H1 (cell line): ENCODE measurements around the gene OTUD3.

ENCODE experiments used
- ASH2L ChIP-seq: fragments of 200-600, 300-600 bp; sonication (generic); IDR thresholded peaks from one replicate; pipeline ENCODE4 v1.7.1; 2017; ENCODE audit warnings: low read length
- CEBPB ChIP-seq: IDR thresholded peaks from 2 replicates; pipeline ENCODE4 v1.6.1; 2012; ENCODE audit warnings: low read depth, low read length
- CREB1 ChIP-seq: IDR thresholded peaks from 2 replicates; pipeline ENCODE4 v1.6.1; 2012; ENCODE audit warnings: inconsistent platforms
- CTCF ChIP-seq, 3 experiments: IDR thresholded peaks; 1 replicate in 2 of 3; 2 replicates in 1 of 3; pipeline versions ENCODE4 v1.5.1 to v1.6.1; 2011; ENCODE audit warnings: low read length in 3 of 3, mild to moderate bottlenecking in 3 of 3, inconsistent platforms in 2 of 3, low read depth in 1 of 3, moderate library complexity in 1 of 3; ENCODE audit not compliant: insufficient read depth in 1 of 3; ENCODE audit errors: control extremely low read depth in 1 of 3
- EP300 ChIP-seq, 2 experiments: IDR thresholded peaks; 1 replicate in 1 of 2; 2 replicates in 1 of 2; pipeline ENCODE4 v1.6.1; 2011 to 2012; ENCODE audit warnings: low read depth in 2 of 2, low read length in 2 of 2, mild to moderate bottlenecking in 2 of 2, borderline replicate concordance in 1 of 2, inconsistent platforms in 1 of 2, moderate library complexity in 1 of 2
- FOSL1 ChIP-seq: IDR thresholded peaks from 2 replicates; pipeline ENCODE4 v1.6.1; 2011; ENCODE audit warnings: mild to moderate bottlenecking, low read depth, low read length, moderate library complexity; ENCODE audit not compliant: insufficient read depth
- HDAC6 ChIP-seq: IDR thresholded peaks from one replicate; pipeline ENCODE4 v1.7.1; 2012; ENCODE audit warnings: low read depth, mild to moderate bottlenecking, inconsistent platforms, low read length, moderate library complexity
- MAFK ChIP-seq: IDR thresholded peaks from 2 replicates; pipeline ENCODE4 v1.6.1; 2012; ENCODE audit warnings: low read depth, mild to moderate bottlenecking, improper control_type of control experiment, low read length
- MAX ChIP-seq: IDR thresholded peaks from 2 replicates; pipeline ENCODE4 v1.6.1; 2012; ENCODE audit warnings: inconsistent platforms
- PHF8 ChIP-seq: fragments of 200-600 bp; sonication (generic); conservative IDR thresholded peaks from 2 replicates; pipeline ENCODE4 v1.7.1; 2012; ENCODE audit warnings: low read depth, mild to moderate bottlenecking, inconsistent platforms, low read length, moderate library complexity
- POLR2A ChIP-seq, 2 experiments: IDR thresholded peaks; 1 replicate in 1 of 2; 2 replicates in 1 of 2; pipeline ENCODE4 v1.6.1; 2011; ENCODE audit warnings: low read depth in 2 of 2, low read length in 2 of 2, mild to moderate bottlenecking in 2 of 2; ENCODE audit errors: control extremely low read depth in 1 of 2
- TAF1 ChIP-seq: IDR thresholded peaks from 2 replicates; pipeline ENCODE4 v1.6.1; 2011; ENCODE audit warnings: mild to moderate bottlenecking, low read depth, low read length
- USF2 ChIP-seq: IDR thresholded peaks from 2 replicates; pipeline ENCODE4 v1.6.1; 2011; ENCODE audit warnings: low read length, improper control_type of control experiment
- YY1 ChIP-seq: IDR thresholded peaks from 2 replicates; pipeline ENCODE4 v1.6.1; 2011; ENCODE audit warnings: low read depth, mild to moderate bottlenecking, low read length

GRCh38 chr1:19852036-19852435 lies 30.2 kb upstream of the OTUD3 start:
- no peak for TF ChIP-seq CTCF (IDR thresholded peaks at IDR 0.05; ENCODE audit: control extremely low read depth in 1 of 3, insufficient read depth in 1 of 3, low read depth in 1 of 3, low read length in 3 of 3)
- TF ChIP-seq MAFK, result no peak
- TF ChIP-seq POLR2A (IDR thresholded peaks at IDR 0.05; ENCODE audit: control extremely low read depth in 1 of 2, low read depth in 2 of 2, low read length in 2 of 2), result no peak
- no peak for TF ChIP-seq MAX
- no peak for TF ChIP-seq YY1
- no peak for TF ChIP-seq ASH2L
- no peak for TF ChIP-seq USF2
- no peak for TF ChIP-seq HDAC6
- no peak for TF ChIP-seq PHF8
- TF ChIP-seq TAF1, result no peak
- no peak for TF ChIP-seq CEBPB
- TF ChIP-seq CREB1, result no peak
- TF ChIP-seq FOSL1, result no peak
- no peak for TF ChIP-seq EP300 (IDR thresholded peaks at IDR 0.05; ENCODE audit: borderline replicate concordance in 1 of 2, low read depth in 2 of 2, low read length in 2 of 2)
